ENCODE measurements around the gene TSNAX. TPM values are rescaled to one million over a fixed set of nuclear protein-coding genes. Genes with fewer than 3 reads are reported as not detected.

Gene TSNAX
- polyA plus RNA-seq, 1 experiment = 21.4 TPM

DNA sequence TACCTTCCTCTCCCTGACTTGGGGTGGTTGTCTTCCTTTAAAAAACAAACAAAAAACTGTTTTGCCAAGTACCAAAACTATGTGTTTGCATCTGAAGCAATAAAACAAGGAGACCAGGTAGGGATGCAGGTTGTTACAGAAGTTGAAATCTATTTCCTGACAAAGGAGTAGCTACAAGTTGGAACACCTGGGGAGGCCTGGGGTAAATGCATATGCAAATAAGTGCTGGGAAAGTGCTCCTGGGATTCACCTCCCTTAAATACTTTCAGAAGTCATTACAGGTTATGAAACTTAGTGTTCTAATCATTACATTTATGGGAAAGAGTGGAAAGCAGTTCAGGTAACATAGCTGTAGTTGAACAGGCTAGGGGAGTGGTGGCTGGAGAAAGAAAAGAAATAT lies 1.9 kb upstream of the TSNAX start:
- Histone ChIP-seq H3K4me3 (ENCODE audit: low read depth, low read length) (no peak overlapping the region), H3K36me3 (ENCODE audit: control insufficient read depth, insufficient read depth, low read length) (peaks cover 1% of the 10 kb centered on the region; the same call in 1 of the 2 replicates), H3K27me3 (ENCODE audit: control insufficient read depth, insufficient read depth, low read length) (no peaks in the 10 kb centered on the region)
- ChIA-PET CTCF (no interaction called here), POLR2A (no interaction called here)
- TF ChIP-seq, protein P1, sequence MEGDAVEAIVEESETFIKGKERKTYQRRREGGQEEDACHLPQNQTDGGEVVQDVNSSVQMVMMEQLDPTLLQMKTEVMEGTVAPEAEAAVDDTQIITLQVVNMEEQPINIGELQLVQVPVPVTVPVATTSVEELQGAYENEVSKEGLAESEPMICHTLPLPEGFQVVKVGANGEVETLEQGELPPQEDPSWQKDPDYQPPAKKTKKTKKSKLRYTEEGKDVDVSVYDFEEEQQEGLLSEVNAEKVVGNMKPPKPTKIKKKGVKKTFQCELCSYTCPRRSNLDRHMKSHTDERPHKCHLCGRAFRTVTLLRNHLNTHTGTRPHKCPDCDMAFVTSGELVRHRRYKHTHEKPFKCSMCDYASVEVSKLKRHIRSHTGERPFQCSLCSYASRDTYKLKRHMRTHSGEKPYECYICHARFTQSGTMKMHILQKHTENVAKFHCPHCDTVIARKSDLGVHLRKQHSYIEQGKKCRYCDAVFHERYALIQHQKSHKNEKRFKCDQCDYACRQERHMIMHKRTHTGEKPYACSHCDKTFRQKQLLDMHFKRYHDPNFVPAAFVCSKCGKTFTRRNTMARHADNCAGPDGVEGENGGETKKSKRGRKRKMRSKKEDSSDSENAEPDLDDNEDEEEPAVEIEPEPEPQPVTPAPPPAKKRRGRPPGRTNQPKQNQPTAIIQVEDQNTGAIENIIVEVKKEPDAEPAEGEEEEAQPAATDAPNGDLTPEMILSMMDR (IDR thresholded peaks at IDR 0.05; ENCODE audit: insufficient read depth, low read depth, low read length) = no peak
- no peak for DNase-seq (ENCODE audit: low read depth)

DNA sequence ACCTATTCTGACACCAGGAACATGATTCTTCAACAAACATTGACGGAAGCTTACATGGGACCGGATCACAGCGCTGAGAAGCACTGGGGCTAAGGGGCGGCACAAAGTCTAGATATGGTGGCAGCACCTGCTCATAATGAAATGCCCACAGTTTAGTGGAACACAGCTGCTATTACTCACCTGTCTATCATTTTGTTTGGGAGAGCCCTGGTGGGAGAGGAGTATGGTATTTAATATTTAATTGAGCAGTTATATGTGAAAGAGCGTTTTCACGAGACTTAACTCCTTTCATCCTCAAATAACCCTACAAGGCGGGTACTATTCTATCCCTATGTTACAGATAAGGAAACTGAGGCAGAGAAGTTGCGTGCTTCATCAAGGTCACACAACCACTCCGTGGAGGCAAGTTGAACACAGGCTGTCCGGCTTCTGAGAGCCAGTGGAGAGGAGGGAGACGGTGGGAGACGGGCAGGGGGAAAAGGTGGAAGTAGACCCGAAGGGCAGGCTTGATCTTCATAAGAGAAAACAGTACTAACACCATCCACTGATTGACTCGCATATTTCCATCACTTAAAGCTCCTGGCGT lies 790 bp upstream of the TSNAX start:
- DNase-seq (ENCODE audit: low read depth) = no peak
- H3K36me3 ChIP-seq (ENCODE audit: control insufficient read depth, insufficient read depth, low read length) = peaks cover 1% of the 10 kb centered on the region; the same call in 1 of the 2 replicates
- peak overlapping the region; percentile 72 for H3K4me3 ChIP-seq (ENCODE audit: low read depth, low read length)
- H3K27me3 ChIP-seq (ENCODE audit: control insufficient read depth, insufficient read depth, low read length) = no peaks in the 10 kb centered on the region
- TF ChIP-seq, protein P1 (IDR thresholded peaks at IDR 0.05; ENCODE audit: insufficient read depth, low read depth, low read length) = no peak
- ChIA-PET POLR2A (interaction anchor here (0.7 kb wide), 1 partner anchor 121 kb away, joined by 3 read pairs; no protein-coding TSS in a partner anchor), CTCF (interaction anchor here (0.9 kb wide), 1 partner anchor 394 kb away, joined by 3 read pairs; no protein-coding TSS in a partner anchor)

DNA sequence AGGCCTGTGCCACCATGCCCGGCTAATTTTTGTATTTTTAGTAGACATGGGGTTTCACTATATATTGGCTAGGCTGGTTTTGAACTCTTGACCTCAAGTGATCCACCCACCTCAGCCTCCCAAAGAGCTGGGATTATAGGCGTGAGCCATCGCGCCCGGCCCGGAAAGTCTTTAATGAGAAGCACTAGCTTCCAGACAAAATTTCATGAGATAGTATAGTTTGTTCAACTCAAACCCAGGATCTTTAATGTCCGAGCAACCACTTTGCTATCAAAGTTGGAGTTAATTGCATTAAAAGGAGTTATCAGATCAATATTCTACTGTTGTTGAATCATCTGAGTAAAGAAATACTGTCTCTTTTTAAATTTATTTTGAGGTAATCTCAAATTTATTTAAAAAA lies 4.8 kb downstream of the TSNAX start:
- TF ChIP-seq, protein P1 (IDR thresholded peaks at IDR 0.05; ENCODE audit: insufficient read depth, low read depth, low read length) = no peak
- H3K4me3 ChIP-seq (ENCODE audit: low read depth, low read length) = no peak overlapping the region
- ChIA-PET POLR2A (no interaction called here), CTCF (no interaction called here)
- peaks cover 2% of the 10 kb centered on the region for H3K36me3 ChIP-seq (ENCODE audit: control insufficient read depth, insufficient read depth, low read length)
- H3K27me3 ChIP-seq (ENCODE audit: control insufficient read depth, insufficient read depth, low read length) = no peaks in the 10 kb centered on the region
- no peak for DNase-seq (ENCODE audit: low read depth)

DNA sequence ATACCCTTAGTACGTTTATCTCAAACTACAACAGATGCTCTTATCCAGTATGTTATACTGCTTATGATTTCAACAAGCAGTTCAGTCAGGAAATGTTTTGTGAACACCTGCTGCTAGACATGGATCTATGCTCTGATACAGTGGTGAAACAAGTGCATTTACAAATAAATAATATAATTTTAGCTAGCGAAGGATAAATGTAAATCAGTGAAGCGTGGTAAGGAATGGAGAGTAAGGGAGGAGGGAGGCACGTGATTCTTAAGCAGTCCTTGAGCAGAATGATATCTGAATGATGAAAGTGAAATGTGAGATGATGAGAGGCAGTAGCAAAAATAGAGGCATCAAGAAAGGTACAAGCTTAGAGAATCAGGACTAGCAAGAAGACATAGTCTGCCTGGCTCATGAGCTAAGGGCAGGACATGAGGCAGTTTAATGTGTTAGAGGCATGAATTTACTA lies 6.3 kb downstream of the TSNAX start:
- no peak for DNase-seq (ENCODE audit: low read depth)
- Histone ChIP-seq H3K4me3 (ENCODE audit: low read depth, low read length) (no peak overlapping the region), H3K36me3 (ENCODE audit: control insufficient read depth, insufficient read depth, low read length) (peaks cover 4% of the 10 kb centered on the region), H3K27me3 (ENCODE audit: control insufficient read depth, insufficient read depth, low read length) (no peaks in the 10 kb centered on the region)
- TF ChIP-seq, protein P1 (IDR thresholded peaks at IDR 0.05; ENCODE audit: insufficient read depth, low read depth, low read length) = no peak
- ChIA-PET CTCF (interaction anchor here (0.6 kb wide), 1 partner anchor 727 kb away, joined by 3 read pairs; no protein-coding TSS in a partner anchor), POLR2A (no interaction called here)

DNA sequence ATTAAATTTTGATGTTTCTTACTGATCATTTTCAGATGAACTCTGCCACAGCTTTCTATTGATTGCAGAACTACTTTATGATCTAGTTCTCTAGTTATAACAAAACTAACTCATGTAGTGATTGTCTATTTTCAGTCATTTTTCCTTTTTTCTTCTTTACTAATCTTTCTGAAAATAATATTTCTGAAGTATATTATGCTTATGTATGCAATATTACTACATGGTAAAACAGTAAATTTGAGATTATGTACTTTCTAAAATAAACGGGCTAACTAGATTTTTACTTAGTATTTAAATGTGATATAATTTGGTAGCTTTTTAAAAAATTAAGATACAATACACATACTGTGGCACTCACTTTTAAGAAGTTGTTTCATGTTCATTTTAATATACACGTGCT lies 7.6 kb downstream of the TSNAX start:
- no peak overlapping the region for H3K4me3 ChIP-seq (ENCODE audit: low read depth, low read length)
- no peaks in the 10 kb centered on the region for H3K27me3 ChIP-seq (ENCODE audit: control insufficient read depth, insufficient read depth, low read length)
- H3K36me3 ChIP-seq (ENCODE audit: control insufficient read depth, insufficient read depth, low read length) = peaks cover 3% of the 10 kb centered on the region
- TF ChIP-seq, protein P1 (IDR thresholded peaks at IDR 0.05; ENCODE audit: insufficient read depth, low read depth, low read length) = no peak
- CTCF ChIA-PET = no interaction called here
- DNase-seq (ENCODE audit: low read depth) = no peak
- POLR2A ChIA-PET = interaction anchor here (0.6 kb wide), 1 partner anchor 44 kb away, joined by 3 read pairs; no protein-coding TSS in a partner anchor
